Fibroblast of the aortic adventitia (primary cell): ENCODE data around the gene FAM20C. TPM values are rescaled to one million over a fixed set of nuclear protein-coding genes. Genes with fewer than 3 reads are reported as not detected.

Source experiments
- DNase-seq: peaks from one replicate; pipeline ENCODE4 v3.0.0-alpha.2; 2010; ENCODE audit warnings: low read depth
- H3K4me3 ChIP-seq: 2 replicates; pipeline ENCODE4 v1.5.1; 2011; ENCODE audit warnings: low read depth, mild to moderate bottlenecking, control low read depth, low read length, moderate library complexity
- CTCF ChIP-seq: IDR thresholded peaks from 2 replicates; pipeline ENCODE4 v1.5.1; 2011; ENCODE audit warnings: mild to moderate bottlenecking, low read length, control low read depth, inconsistent platforms; ENCODE audit not compliant: insufficient read depth
- total RNA-seq: library from RNA; depleted of rRNA; stranded (reverse); fragments of >200 nt; gene quantifications from 2 replicates; pipeline ENCODE4 v1.2.3, GENCODE V29; 2012; ENCODE audit warnings: low replicate concordance

Gene FAM20C
- total RNA-seq, 1 donor, result 55.5 TPM

GRCh38 chr7:169276-170172 is 22.8 kb upstream of the FAM20C start:
- no peak overlapping the region for H3K4me3 ChIP-seq
- DNase-seq, result no peak
- TF ChIP-seq CTCF, result no peak

DNA sequence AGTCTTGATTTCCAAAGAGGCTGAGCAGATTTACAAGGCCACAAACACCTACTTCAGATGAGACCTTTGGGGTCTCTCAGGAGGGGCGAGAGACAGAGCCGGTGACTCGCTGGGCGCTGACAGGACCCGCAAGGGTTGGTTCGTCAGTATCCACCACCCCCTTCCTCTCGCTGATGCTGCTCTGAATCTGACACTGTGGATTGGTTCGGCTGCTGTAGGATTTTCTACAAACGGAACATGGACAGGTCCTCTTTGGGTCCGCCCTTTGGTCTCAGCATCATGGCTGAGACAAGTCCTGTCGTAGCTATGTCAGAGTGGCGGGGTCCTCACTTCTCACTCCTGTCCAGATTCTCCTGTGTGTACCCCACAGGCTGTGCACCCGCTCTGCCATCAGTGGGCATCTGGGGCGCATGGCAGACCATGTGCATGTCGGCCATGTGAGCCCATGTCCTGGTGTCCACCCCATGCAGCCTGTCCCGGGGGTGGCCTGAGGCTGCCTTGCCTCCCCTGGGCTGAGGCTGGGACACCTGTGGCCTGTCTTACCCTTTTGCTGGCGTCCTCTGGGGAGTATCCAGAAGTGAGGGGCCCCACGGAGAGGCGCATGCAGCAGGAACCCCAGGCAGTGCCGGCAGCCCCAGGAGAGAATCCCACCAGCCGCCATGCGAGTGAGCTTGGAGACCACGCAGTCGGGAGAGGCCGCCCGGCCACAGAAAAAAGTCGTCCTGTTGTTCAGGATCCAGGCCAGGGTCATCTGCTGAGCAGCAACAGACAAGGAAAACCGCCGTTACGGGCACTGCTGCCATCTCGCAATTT is 21.6 kb upstream of the FAM20C start:
- no peak for TF ChIP-seq CTCF
- DNase-seq, result no peak
- H3K4me3 ChIP-seq, result no peak overlapping the region

DNA sequence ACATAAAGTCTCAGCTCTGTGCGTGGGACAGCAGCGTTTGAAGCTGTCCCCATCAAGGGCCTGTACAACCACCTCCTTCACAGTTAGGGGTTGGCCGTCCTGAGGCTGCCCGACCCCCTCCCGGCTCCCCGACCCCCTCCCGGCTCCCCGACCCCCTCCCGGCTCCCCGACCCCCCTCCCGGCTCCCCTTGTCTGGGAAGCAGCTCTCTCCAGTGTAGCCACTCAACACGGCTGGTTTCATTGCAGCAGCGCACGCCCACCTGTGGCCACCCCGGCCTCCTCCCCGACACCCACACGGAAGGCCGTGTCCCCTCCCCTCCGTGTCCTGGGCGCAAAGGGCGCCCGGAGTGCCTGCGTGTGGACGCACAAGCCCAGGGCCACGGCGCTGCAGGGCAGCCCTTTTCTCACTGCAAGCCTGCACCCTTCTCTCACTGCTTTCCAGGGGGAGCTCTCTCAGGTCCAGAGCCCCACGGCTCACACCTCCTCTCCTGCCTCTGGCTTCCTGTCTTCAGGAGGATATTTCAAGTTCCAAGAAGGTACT is 20.9 kb upstream of the FAM20C start:
- TF ChIP-seq CTCF, result no peak
- H3K4me3 ChIP-seq, result no peak overlapping the region
- no peak for DNase-seq

GRCh38 chr7:171912-172515 is 20.4 kb upstream of the FAM20C start:
- DNase-seq, result no peak
- H3K4me3 ChIP-seq, result no peak overlapping the region
- TF ChIP-seq CTCF, result no peak

- TF ChIP-seq CTCF, result no peak
- no peak overlapping the region for H3K4me3 ChIP-seq
- no peak for DNase-seq
These were observed 19.0 kb upstream of the FAM20C start for GRCh38 chr7:173209-173918.

GRCh38 chr7:174716-175115 is 17.7 kb upstream of the FAM20C start:
- DNase-seq, result no peak
- TF ChIP-seq CTCF, result no peak
- no peak overlapping the region for H3K4me3 ChIP-seq
